HCT116 (cell line): ENCODE data around the gene ULBP2. TPM values are rescaled to one million over a fixed set of nuclear protein-coding genes. Genes with fewer than 3 reads are reported as not detected.

ENCODE experiments used
- ATAC-seq: fragments of 200-7000 bp; cut with Tn5 transposase; 2 replicates; pipeline ENCODE4 v1.9.1; 2020; ENCODE audit warnings: mild to moderate bottlenecking, moderate library complexity
- BruUV-seq: library from RNA; stranded (reverse); fragments of 400-500 nt; replicated peaks from 2 replicates; lab custom pipeline; 2021; lab: Mats Ljungman, UMichigan
- CTCF ChIA-PET: fragments of 300-600 bp; sonication (Branson Sonifier 250); formaldehyde crosslinking; loops from one replicate; lab custom pipeline; 2021; ENCODE audit warnings: antibody characterized with exemption; lab: Charles Lee
- POLR2A ChIA-PET: fragments of 300-600, 350-600 bp; sonication (Branson Sonifier 250); formaldehyde crosslinking; loops from one replicate; lab custom pipeline; 2021; ENCODE audit warnings: antibody characterized with exemption; lab: Charles Lee
- RAD21 ChIA-PET, 2 experiments: fragments of 300-600 bp; sonication (Branson Sonifier 250); formaldehyde crosslinking; loops; one replicate each; lab custom pipeline; 2023; ENCODE audit warnings: low total read pairs in 2 of 2; ENCODE audit not compliant: uncharacterized antibody in 2 of 2, unreplicated experiment in 2 of 2, low non-redundant PET in 1 of 2; lab: Charles Lee
- DNase-seq: peaks from one replicate; pipeline ENCODE4 v3.0.0-alpha.2; 2010; ENCODE audit warnings: low read depth, low spot score
- H2AFZ ChIP-seq: fragments of 200-600 bp; shearing (Covaris generic), sonication (generic); 2 replicates; pipeline ENCODE4 v1.6.1; 2017; ENCODE audit warnings: low read depth, mixed run types, mixed read lengths, antibody characterized with exemption, low read length; ENCODE audit not compliant: poor library complexity, severe bottlenecking
- H3K27ac ChIP-seq: 2 replicates; pipeline ENCODE4 v1.5.1; 2012; ENCODE audit warnings: low read depth, low read length
- H3K27me3 ChIP-seq: fragments of 200-600 bp; sonication (generic); 2 replicates; pipeline ENCODE4 v1.6.1; 2016; ENCODE audit warnings: mixed run types, low read length, mixed read lengths; ENCODE audit not compliant: insufficient read depth
- H3K36me3 ChIP-seq, 2 experiments: fragments of 200-500 bp in 1 of 2; fragments of 200-600 bp in 1 of 2; sonication (Bioruptor generic) in 1 of 2; sonication (generic) in 1 of 2; 2 replicates each; pipeline versions ENCODE4 v1.5.1 to v1.6.1; 2014 to 2016; ENCODE audit warnings: low read length in 2 of 2, inconsistent platforms in 1 of 2, mixed read lengths in 1 of 2, mixed run types in 1 of 2; ENCODE audit not compliant: insufficient read depth in 2 of 2, control insufficient read depth in 1 of 2
- H3K4me1 ChIP-seq, 2 experiments: fragments of 200-600 bp in 1 of 2; sonication (generic) in 1 of 2; 2 replicates each; pipeline versions ENCODE4 v1.5.1 to v1.6.1; 2012 to 2017; ENCODE audit warnings: low read length in 2 of 2, inconsistent platforms in 1 of 2, mild to moderate bottlenecking in 1 of 2, mixed read lengths in 1 of 2, mixed run types in 1 of 2, moderate library complexity in 1 of 2; ENCODE audit not compliant: insufficient read depth in 2 of 2, control insufficient read depth in 1 of 2
- H3K4me2 ChIP-seq: fragments of 200-600 bp; sonication (generic); 2 replicates; pipeline ENCODE4 v1.6.1; 2017; ENCODE audit warnings: mixed run types, low read length, mixed read lengths
- H3K4me3 ChIP-seq, 2 experiments: fragments of 200-600 bp in 1 of 2; sonication (generic) in 1 of 2; replicated peaks in 1 of 2; 2 replicates each; pipeline ENCODE4 v1.5.1; 2011 to 2016; ENCODE audit warnings: low read length in 2 of 2, control low read depth in 1 of 2, low read depth in 1 of 2, mild to moderate bottlenecking in 1 of 2, mixed read lengths in 1 of 2, mixed run types in 1 of 2
- H3K79me2 ChIP-seq: fragments of 200-600 bp; sonication (generic); 2 replicates; pipeline ENCODE4 v1.6.1; 2017; ENCODE audit warnings: mild to moderate bottlenecking, mixed run types, low read length, moderate library complexity, mixed read lengths; ENCODE audit not compliant: insufficient read depth
- H3K9ac ChIP-seq: fragments of 200-600 bp; sonication (generic); 2 replicates; pipeline ENCODE4 v1.6.1; 2016; ENCODE audit warnings: low read length, mixed read lengths
- H3K9me2 ChIP-seq: fragments of 200-600 bp; sonication (generic), shearing (Covaris generic); 2 replicates; pipeline ENCODE4 v1.6.1; 2017; ENCODE audit warnings: mixed run types, mild to moderate bottlenecking, moderate library complexity; ENCODE audit not compliant: insufficient read depth
- H3K9me3 ChIP-seq, 2 experiments: fragments of 200-500 bp in 1 of 2; fragments of 200-600 bp in 1 of 2; sonication (Bioruptor generic) in 1 of 2; sonication (generic) in 1 of 2; 2 replicates each; pipeline ENCODE4 v1.6.1; 2014 to 2017; ENCODE audit warnings: low read length in 2 of 2, mixed read lengths in 2 of 2, inconsistent platforms in 1 of 2, low read depth in 1 of 2, mild to moderate bottlenecking in 1 of 2, mixed run types in 1 of 2, moderate library complexity in 1 of 2; ENCODE audit not compliant: control insufficient read depth in 1 of 2, insufficient read depth in 1 of 2
- H4K20me1 ChIP-seq: fragments of 200-600 bp; sonication (generic), shearing (Covaris generic); 2 replicates; pipeline ENCODE4 v1.6.1; 2017; ENCODE audit warnings: mixed run types, mild to moderate bottlenecking, moderate library complexity; ENCODE audit not compliant: insufficient read depth
- CBX3 ChIP-seq: IDR thresholded peaks from 2 replicates; pipeline ENCODE4 v1.6.1; 2012; ENCODE audit warnings: low read depth
- CEBPB ChIP-seq: IDR thresholded peaks from 2 replicates; pipeline ENCODE4 v1.6.1; 2012; ENCODE audit warnings: low read depth
- CTCF ChIP-seq, 3 experiments: fragments of 200-600 bp in 1 of 3; sonication (generic) in 1 of 3; IDR thresholded peaks in 2 of 3; conservative IDR thresholded peaks in 1 of 3; 2 replicates each; pipeline ENCODE4 v1.5.1; 2012 to 2017; ENCODE audit warnings: low read depth in 2 of 3, low read length in 2 of 3, antibody characterized with exemption in 1 of 3, borderline replicate concordance in 1 of 3, control low read depth in 1 of 3, mild to moderate bottlenecking in 1 of 3, mixed read lengths in 1 of 3, mixed run types in 1 of 3, moderate library complexity in 1 of 3; ENCODE audit not compliant: insufficient read depth in 1 of 3
- EGR1 ChIP-seq: IDR thresholded peaks from 2 replicates; pipeline ENCODE4 v1.6.1; 2012; ENCODE audit warnings: low read depth
- ELF1 ChIP-seq: IDR thresholded peaks from 2 replicates; pipeline ENCODE4 v1.6.1; 2012; ENCODE audit warnings: low read depth, borderline replicate concordance
- EZH2 ChIP-seq: fragments of 200-600 bp; sonication (generic); IDR thresholded peaks from 2 replicates; pipeline ENCODE4 v1.6.1; 2017; ENCODE audit warnings: antibody characterized with exemption, mixed run types
- POLR2AphosphoS5 ChIP-seq: IDR thresholded peaks from 2 replicates; pipeline ENCODE4 v1.6.1; 2011; ENCODE audit warnings: mild to moderate bottlenecking, low read depth, low read length, moderate library complexity
- SP1 ChIP-seq: IDR thresholded peaks from 2 replicates; pipeline ENCODE4 v1.6.1; 2012; ENCODE audit warnings: low read depth
- SRF ChIP-seq: IDR thresholded peaks from 2 replicates; pipeline ENCODE4 v1.6.1; 2012; ENCODE audit warnings: low read depth
- intact Hi-C: fragments of 100-400 bp; cut with micrococcal nuclease; formaldehyde crosslinking; loops from 2 replicates; pipeline ENCODE4 v1.10.0; 2022
- total RNA-seq: library from RNA; stranded (reverse); gene quantifications from one replicate; pipeline ENCODE4 v1.2.1, GENCODE V29; 2021; ENCODE audit not compliant: unreplicated experiment
- TF ChIP-seq, protein P1 (sequence below): IDR thresholded peaks from 2 replicates; pipeline ENCODE4 v1.6.1; 2012; ENCODE audit warnings: low read depth

The ULBP2 gene
- total RNA-seq, 1 experiment from 2014 or later = 10.2 TPM

- CTCF ChIA-PET = no interaction called here
- H3K27ac ChIP-seq = no peak within 1 kb of the TSS
Observed at GRCh38 chr6:149922642-149923326, 19.0 kb upstream of the ULBP2 start, which contains the start of gene RAET1G. Gene RAET1G, minus strand, starts transcription at chr6:149923121. Its CDS starts 111 bp downstream, at chr6:149923010.

GRCh38 chr6:149923327-149923986 is 18.4 kb upstream of the ULBP2 start:
- Histone ChIP-seq H3K9ac (no peak overlapping the region), H4K20me1 (no peaks in the 10 kb centered on the region), H3K36me3 (no peaks in the 10 kb centered on the region), H3K4me3 (peak overlapping the region; percentile 46 to 62; a peak in 3 of 4 replicates), H3K79me2 (no peaks in the 10 kb centered on the region), H3K4me2 (peak overlapping the region; percentile 85), H2AFZ (peak overlapping the region; percentile 45), H3K27ac (no peak overlapping the region), H3K4me1 (peaks cover 3 to 22% of the 10 kb centered on the region in 2 experiments; a peak in 3 of 4 replicates), H3K9me3 (no peaks in the 10 kb centered on the region), H3K9me2 (no peaks in the 10 kb centered on the region), H3K27me3 (no peaks in the 10 kb centered on the region)
- ChIA-PET CTCF (interaction anchor here (0.7 kb wide), 1 partner anchor 83 kb away, joined by 3 read pairs; no protein-coding TSS in a partner anchor), RAD21 (no interaction called here), POLR2A (no interaction called here)
- intact Hi-C loops = no loop called here
- ATAC-seq = no peak
- no peak for DNase-seq
- TF ChIP-seq POLR2AphosphoS5 (no peak), EZH2 (no peak), CEBPB (no peak), ELF1 (no peak), EGR1 (no peak), CBX3 (no peak), CTCF (IDR thresholded peaks at IDR 0.05 in 2 of 3, conservative IDR thresholded peaks at IDR 0.05 in 1 of 3; ENCODE audit: borderline replicate concordance in 1 of 3, insufficient read depth in 1 of 3, low read depth in 2 of 3, low read length in 2 of 3) (no peak), SP1 (no peak)
- TF ChIP-seq, protein P1, sequence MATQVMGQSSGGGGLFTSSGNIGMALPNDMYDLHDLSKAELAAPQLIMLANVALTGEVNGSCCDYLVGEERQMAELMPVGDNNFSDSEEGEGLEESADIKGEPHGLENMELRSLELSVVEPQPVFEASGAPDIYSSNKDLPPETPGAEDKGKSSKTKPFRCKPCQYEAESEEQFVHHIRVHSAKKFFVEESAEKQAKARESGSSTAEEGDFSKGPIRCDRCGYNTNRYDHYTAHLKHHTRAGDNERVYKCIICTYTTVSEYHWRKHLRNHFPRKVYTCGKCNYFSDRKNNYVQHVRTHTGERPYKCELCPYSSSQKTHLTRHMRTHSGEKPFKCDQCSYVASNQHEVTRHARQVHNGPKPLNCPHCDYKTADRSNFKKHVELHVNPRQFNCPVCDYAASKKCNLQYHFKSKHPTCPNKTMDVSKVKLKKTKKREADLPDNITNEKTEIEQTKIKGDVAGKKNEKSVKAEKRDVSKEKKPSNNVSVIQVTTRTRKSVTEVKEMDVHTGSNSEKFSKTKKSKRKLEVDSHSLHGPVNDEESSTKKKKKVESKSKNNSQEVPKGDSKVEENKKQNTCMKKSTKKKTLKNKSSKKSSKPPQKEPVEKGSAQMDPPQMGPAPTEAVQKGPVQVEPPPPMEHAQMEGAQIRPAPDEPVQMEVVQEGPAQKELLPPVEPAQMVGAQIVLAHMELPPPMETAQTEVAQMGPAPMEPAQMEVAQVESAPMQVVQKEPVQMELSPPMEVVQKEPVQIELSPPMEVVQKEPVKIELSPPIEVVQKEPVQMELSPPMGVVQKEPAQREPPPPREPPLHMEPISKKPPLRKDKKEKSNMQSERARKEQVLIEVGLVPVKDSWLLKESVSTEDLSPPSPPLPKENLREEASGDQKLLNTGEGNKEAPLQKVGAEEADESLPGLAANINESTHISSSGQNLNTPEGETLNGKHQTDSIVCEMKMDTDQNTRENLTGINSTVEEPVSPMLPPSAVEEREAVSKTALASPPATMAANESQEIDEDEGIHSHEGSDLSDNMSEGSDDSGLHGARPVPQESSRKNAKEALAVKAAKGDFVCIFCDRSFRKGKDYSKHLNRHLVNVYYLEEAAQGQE = no peak
- no TSS peak for BruUV-seq

More at GRCh38 chr6:149922642-149923326, 19.0 kb upstream of the ULBP2 start, which contains the start of gene RAET1G:
- peak within 1 kb of the TSS; percentile 46 to 62 for H3K4me3 ChIP-seq
- H3K36me3 ChIP-seq = no peaks in the 10 kb centered on the region
- H3K79me2 ChIP-seq = no peaks in the 10 kb centered on the region
- H3K9me2 ChIP-seq = no peaks in the 10 kb centered on the region
- peak within 1 kb of the TSS; percentile 85 for H3K4me2 ChIP-seq
- peak within 1 kb of the TSS; percentile 45 for H2AFZ ChIP-seq
- ChIA-PET RAD21 (no interaction called here), POLR2A (no interaction called here)
- peak; percentile 74 for ATAC-seq
- TF ChIP-seq POLR2AphosphoS5 (peak; percentile 41; the same call in 1 of the 2 replicates), SRF (no peak)
- peaks cover 3 to 22% of the 10 kb centered on the region in 2 experiments; a peak in 3 of 4 replicates for H3K4me1 ChIP-seq
- intact Hi-C loops = no loop called here
- H3K9ac ChIP-seq = peak within 1 kb of the TSS; percentile 32; the same call in 1 of the 2 replicates
- peak; percentile 42 for DNase-seq
- H3K9me3 ChIP-seq = no peaks in the 10 kb centered on the region
- no TSS peak for BruUV-seq
- no peaks in the 10 kb centered on the region for H3K27me3 ChIP-seq
- no peaks in the 10 kb centered on the region for H4K20me1 ChIP-seq
